Daoy (cell line): Measurements from ENCODE around the gene LPCAT2. TPM values are rescaled to one million over a fixed set of nuclear protein-coding genes. Genes with fewer than 3 reads are reported as not detected.

Experiments used
- DNase-seq: peaks from one replicate; pipeline ENCODE4 v3.0.0-alpha.2; 2015; ENCODE audit warnings: low read depth
- total RNA-seq: library from RNA; depleted of rRNA; stranded (reverse); fragments of >200 nt; shearing (Covaris generic); gene quantifications from 2 replicates; pipeline ENCODE4 v1.2.3, GENCODE V29; 2014

Gene LPCAT2
- total RNA-seq, 1 experiment from 2014 or later, result 0.69 TPM

DNA sequence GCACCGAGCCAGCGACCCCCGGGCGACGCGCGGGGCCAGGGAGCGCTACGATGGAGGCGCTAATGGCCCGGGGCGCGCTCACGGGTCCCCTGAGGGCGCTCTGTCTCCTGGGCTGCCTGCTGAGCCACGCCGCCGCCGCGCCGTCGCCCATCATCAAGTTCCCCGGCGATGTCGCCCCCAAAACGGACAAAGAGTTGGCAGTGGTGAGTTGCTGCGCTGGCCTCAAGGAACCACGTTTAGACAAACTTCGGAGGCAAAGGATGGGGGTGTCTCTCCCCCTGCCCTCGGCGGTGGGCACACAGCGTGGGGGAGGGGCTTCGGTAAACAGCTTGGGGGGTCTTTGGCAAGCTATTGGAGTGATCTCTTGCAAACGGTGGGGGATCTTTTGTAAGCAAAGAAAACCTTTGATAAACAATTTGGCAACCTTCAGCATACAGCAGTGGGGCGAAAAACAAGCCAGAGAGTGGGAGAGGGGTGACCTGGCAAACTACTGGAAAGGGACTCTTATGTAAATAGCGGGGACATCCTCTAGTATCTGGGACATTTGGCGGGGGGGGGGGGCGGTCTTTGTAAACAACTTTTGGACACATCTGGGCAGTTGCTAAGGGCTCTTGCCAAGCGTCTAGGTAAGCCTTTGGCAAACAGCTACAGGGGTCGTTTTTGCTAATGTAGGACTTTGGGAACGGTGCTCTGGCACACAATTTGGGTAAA lies 29.3 kb upstream of the LPCAT2 start:
- peak; percentile 29 for DNase-seq

DNA sequence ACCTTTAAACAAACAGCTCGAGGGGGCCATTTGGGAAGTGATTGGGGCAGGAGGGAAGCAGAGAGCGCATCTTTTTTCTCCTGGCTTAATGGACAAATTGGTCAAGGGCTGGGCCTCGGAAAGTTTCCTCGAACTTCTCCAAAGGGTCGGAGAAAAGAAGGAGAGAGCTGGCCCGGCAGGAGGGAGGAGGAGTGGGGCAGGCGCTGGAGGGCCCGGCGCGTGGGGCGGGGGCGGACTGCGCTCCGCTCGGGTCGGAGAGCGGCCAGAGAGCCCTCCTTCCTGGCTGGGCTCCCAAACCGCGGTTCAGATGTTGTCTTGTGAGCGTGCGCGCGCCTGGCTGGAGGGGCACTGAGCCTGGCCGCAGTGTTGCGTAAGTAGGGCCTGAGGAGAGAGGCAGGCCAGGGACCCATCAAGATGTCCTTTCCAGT lies 28.6 kb upstream of the LPCAT2 start:
- DNase-seq, result peak; percentile 89

DNA sequence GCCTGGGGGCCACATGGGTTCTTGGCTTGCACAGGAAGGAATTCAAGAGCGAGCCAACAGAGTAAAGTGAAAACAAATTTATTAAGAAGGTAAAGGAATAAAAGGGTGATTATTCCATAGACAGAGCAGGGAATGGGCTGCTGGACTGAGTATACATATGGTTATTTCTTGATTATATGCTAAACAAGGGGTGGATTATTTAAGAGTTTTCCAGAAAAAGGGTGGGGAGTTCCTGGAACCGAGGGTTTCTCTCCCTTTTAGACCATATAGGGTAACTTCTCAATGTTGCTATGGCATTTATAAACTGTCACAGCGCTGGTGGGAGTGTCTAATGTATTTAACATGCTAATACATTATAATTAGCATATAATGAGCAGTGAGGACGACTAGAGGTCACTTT lies 27.8 kb upstream of the LPCAT2 start:
- no peak for DNase-seq

- peak; percentile 32 for DNase-seq
Measured at GRCh38 chr16:55482056-55482455, 26.8 kb upstream of the LPCAT2 start.

GRCh38 chr16:55487048-55487803 lies 21.6 kb upstream of the LPCAT2 start:
- DNase-seq, result peak; percentile 70

DNA sequence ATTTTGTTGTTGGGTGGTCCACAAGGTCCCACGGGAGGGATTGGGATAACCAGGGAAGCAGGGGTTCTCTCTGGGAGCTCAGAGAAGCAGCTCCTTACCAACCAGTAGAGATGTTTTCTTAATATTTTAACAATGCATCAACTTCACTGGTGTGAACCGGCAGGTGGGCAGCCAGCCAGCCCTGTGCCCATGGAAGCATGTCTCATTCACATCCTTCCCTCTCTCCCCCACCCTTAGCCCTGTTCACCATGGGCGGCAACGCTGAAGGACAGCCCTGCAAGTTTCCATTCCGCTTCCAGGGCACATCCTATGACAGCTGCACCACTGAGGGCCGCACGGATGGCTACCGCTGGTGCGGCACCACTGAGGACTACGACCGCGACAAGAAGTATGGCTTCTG lies 20.6 kb upstream of the LPCAT2 start:
- peak; percentile 66 for DNase-seq

- no peak for DNase-seq
Measured at GRCh38 chr16:55489119-55489955, 19.5 kb upstream of the LPCAT2 start.

GRCh38 chr16:55489956-55490265 lies 19.0 kb upstream of the LPCAT2 start:
- no peak for DNase-seq

- DNase-seq, result no peak
Measured at GRCh38 chr16:55490301-55490700, 18.6 kb upstream of the LPCAT2 start.

DNA sequence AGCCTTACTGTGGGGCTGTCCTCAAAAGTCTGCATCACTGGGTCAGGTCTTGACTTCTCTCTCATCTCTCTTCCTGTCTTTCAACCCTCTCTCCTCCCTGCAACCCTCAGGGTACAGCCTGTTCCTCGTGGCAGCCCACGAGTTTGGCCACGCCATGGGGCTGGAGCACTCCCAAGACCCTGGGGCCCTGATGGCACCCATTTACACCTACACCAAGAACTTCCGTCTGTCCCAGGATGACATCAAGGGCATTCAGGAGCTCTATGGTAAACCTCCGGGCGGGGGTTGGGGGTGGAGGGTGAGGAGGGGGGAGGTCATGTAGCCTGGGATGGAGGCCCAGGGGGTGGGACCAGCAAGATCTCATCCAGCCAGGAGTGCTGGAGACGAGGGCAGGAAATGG lies 17.2 kb upstream of the LPCAT2 start:
- DNase-seq, result no peak

DNA sequence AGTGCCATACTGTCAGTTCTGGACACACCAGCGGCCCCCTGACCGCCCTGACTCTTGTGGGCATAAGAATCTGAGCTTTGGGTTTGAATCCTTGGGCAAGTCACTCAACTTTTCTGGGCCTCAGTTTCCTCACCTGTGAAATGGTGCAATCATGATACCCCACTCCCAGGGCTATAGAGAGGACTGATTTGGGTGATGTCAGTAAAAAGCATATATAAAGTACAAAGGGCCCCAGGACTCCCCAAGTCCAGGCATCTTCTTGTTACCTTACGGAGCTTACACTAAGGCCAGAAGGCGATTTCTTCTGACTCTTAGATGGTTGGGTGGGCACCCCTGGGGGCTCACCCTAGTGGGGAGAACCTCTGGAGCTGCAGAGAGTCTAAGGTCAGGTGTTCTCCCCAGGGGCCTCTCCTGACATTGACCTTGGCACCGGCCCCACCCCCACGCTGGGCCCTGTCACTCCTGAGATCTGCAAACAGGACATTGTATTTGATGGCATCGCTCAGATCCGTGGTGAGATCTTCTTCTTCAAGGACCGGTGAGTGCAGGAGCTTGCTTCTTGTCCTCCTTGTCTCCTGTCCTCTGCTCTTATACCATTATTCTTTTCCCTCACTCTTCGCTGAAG lies 16.0 kb upstream of the LPCAT2 start:
- DNase-seq, result no peak

GRCh38 chr16:55494994-55495421 lies 13.9 kb upstream of the LPCAT2 start:
- peak; percentile 77 for DNase-seq

DNA sequence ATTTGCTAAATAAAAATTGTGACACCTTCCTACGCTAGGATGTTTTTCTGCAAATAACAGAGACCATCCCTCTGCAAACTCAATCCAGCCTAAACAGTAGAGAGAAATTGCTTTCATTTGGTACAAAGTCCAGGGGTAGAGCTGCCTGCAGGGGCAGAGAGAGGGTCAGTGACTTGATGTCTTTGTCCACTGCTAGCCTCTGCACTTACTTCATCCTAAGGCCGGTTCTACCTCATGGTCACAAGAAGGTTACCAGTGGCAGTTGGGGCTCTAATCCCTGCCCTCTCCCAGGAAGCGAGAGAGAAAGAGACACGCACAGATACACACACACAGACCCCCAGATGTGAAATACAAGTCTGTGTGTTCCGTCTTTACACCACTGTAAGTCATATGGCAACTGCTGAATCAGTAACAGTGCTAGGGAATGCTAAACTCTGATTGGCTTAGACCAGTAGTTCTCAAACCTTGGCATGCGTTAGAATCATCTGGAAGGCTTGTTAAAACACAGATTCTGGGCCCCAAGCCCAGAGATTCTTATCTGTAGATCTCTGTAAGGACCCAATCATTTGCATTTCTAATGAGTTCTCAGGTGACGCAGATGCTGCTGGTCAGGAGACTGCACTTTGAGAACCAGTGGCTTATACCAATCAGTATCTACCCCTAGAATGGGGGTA lies 13.1 kb upstream of the LPCAT2 start:
- peak; percentile 73 for DNase-seq

DNA sequence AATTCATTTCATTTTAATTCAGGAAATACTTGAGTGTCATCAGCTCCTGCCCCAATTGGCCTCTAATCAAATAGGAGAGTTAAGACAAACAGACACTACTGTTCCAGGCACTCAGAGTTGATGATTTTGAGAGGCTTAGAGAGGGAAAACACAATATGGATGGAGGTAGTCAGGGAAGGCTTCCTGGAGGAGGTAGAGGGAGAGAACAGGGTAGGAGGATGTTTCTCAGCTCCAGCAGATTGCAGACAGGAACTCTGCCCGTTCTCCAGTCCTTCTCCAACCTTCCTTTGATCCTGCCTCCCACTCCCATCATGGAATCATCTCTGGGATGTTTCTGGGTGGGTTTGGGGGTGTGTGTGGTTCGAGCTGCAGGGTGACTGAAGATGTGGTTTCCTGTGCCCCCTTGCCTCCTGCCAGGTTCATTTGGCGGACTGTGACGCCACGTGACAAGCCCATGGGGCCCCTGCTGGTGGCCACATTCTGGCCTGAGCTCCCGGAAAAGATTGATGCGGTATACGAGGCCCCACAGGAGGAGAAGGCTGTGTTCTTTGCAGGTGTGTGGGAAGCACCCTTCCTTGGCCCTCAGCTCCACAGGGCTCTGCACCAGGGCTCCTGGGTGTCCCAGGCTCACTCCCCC lies 12.2 kb upstream of the LPCAT2 start:
- peak; percentile 85 for DNase-seq

- DNase-seq, result no peak
Measured at GRCh38 chr16:55497558-55497957, 11.3 kb upstream of the LPCAT2 start.

GRCh38 chr16:55498101-55498500 lies 10.8 kb upstream of the LPCAT2 start:
- peak; percentile 34 for DNase-seq

- no peak for DNase-seq
Measured at GRCh38 chr16:55499281-55499680, 9.6 kb upstream of the LPCAT2 start.

- DNase-seq, result peak; percentile 96
Measured at GRCh38 chr16:55499951-55500529, 8.8 kb upstream of the LPCAT2 start.

DNA sequence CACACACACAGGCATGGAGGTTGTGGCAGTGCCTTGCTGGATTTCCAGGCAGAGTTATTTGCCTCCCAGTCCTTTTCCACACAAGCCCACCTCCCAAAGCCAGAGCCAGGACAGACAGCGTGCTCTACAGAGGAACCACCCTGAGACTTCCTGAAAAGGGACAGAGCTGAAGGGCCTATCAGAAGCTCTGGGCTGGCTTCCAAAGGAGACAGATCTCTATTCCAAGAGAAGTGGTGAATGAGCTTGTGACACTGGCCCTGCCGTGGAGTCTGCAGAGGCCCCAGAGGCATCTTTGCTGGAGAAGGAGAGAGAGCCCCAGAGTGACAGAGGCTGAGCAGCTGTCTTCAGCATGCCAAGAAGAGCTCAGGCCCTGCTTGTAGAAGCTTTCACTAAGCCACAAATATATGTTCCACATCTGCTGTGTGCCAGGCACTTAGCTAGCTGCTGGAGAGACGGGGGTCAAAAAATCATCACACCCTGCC lies 8.3 kb upstream of the LPCAT2 start:
- peak; percentile 53 for DNase-seq

GRCh38 chr16:55501549-55502322 lies 7.1 kb upstream of the LPCAT2 start:
- DNase-seq, result peak; percentile 21
